HG03457 (cell line): ENCODE results near the gene TBC1D17.

Experiments used
- ATAC-seq: cut with Tn5 transposase; IDR thresholded peaks from one replicate; pipeline ENCODE4 v1.9.1; 2021; ENCODE audit warnings: moderate number of reproducible peaks; ENCODE audit not compliant: unreplicated experiment

TBC1D17 gene

DNA sequence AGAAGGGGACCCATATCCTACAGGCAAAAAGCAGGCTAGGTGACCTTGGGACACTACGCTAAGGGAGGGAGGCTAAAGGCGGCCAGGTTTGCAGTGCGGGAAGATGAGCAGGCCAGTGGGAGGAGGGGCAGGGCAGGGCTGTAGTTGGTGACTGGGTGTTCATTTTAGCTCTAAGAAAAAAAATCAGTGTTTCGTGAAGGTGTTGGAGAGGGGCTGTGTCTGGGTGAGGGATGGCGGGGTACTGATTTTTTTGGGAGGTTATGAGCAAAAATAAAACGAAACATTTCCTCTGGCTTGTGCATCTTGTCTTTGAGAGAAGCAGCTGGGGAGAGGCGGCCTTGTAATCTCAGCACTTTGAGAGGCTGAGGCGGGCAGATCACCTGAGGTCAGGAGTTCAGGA, 56.1 kb downstream of the TBC1D17 start:
- ATAC-seq, result no peak

DNA sequence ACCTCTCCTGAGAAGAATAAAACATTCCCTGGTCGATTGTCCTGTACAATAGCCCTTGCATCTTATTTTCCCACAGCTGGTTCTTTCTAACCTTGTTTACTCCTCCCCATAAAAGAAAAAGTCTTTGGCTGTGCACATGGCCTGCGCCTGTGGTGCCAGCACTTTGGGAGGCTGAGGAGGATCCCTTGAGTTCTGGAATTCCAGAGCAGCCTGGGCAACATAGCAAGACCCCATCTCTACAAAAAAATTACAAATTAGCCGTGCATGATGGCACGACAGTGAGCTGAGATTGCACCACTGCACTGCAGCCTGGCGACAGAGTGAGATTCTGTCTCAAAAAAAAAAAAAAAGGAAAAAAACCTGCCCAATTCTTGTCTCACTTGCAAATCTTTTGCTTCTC, 59.0 kb downstream of the TBC1D17 start:
- no peak for ATAC-seq

DNA sequence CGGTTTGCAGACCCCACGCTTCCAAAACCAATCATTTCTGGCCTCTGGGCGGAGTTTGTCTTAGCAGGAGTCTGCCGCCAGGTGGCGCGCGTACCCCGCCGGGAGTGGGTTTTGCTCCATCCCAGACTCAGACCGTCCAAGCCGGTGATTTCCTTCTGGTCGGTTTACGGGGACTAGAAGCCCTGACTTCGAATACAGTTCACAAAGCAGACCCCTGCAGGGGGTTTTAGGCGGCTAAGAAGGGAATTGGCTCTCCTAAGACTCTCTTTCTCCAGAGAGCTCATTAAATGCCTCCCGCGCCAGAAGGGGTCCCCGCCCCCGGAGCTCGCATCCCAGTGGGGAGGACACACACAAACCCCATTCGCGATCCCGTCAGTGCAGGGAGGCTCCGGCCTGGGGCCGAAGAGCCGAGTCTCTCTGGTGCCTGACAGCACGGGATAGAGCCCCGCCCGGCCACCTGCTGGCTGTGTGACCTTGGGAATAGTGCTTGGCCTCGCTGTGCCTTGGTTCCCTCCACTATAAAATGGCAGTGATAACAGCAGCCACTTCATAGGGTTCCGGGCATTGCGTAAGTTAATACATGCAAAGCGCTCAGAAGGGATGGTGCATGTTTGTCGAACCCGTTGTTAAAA, 60.4 kb downstream of the TBC1D17 start:
- ATAC-seq, result no peak
